Measurements from ENCODE around the gene RAB37. TPM values are rescaled to one million over a fixed set of nuclear protein-coding genes. Genes with fewer than 3 reads are reported as not detected.

The RAB37 gene
- total RNA-seq, 1 experiment from 2014 or later: 1.5 TPM

DNA sequence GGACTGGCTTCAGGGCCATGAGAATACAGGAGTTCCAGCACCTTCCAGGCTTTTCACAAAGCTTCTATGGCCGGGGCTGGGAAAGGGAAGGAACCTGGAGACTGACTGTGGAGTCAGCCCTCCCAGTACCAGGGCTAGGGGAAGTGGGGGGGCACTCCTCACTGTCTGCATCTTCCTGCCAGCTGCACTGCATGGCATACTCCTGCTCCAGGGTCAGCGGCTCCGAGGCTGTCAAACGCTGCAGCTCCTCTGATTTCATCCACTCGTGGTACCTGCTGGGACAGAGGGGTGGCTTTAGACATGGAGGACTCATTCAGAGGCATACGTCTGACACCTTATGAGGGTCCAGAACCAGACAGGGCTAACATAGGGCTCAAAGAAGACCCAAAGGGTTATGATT, 36.4 kb downstream of the RAB37 start:
- H3K27me3 ChIP-seq (ENCODE audit: control insufficient read depth, insufficient read depth, low read length): no peaks in the 10 kb centered on the region
- H3K4me3 ChIP-seq (ENCODE audit: low read depth in 2 of 2, low read length in 2 of 2): no peak overlapping the region
- in situ Hi-C loops (cut with HindIII; ENCODE audit: low pct_unique_long_range_greater_than_20kb, low sequenced_read_pairs) (no loop called here), intact Hi-C loops (cut with micrococcal nuclease; ENCODE audit: unreplicated experiment) (no loop called here)
- peak overlapping the region; percentile 8; the same call in 1 of the 2 replicates for H3K27ac ChIP-seq (ENCODE audit: low read length)
- H3K4me1 ChIP-seq (ENCODE audit: control insufficient read depth, insufficient read depth, low read length): peaks cover 38% of the 10 kb centered on the region
- ATAC-seq: no peak
- no TSS peak for BruUV-seq (replicated peaks)
- CTCF ChIA-PET: no interaction called here
- peaks cover 9% of the 10 kb centered on the region; the same call in 1 of the 2 replicates for H3K36me3 ChIP-seq (ENCODE audit: control insufficient read depth, insufficient read depth, low read length)
- DNase-seq (ENCODE audit: low read depth, low spot score): no peak
- TF ChIP-seq TCF7L2 (IDR thresholded peaks at IDR 0.05; ENCODE audit: low read depth, low read length): no peak
- POLR2A ChIA-PET: no interaction called here
- H3K9me3 ChIP-seq (ENCODE audit: control insufficient read depth, insufficient read depth, low read depth, low read length): no peaks in the 10 kb centered on the region

- intact Hi-C loops (cut with micrococcal nuclease; ENCODE audit: unreplicated experiment) (no loop called here), in situ Hi-C loops (cut with HindIII; ENCODE audit: low pct_unique_long_range_greater_than_20kb, low sequenced_read_pairs) (no loop called here)
- TF ChIP-seq CTCF (IDR thresholded peaks at IDR 0.05) (no peak), TCF7L2 (IDR thresholded peaks at IDR 0.05; ENCODE audit: low read depth, low read length) (no peak), SIN3A (IDR thresholded peaks at IDR 0.05; ENCODE audit: borderline replicate concordance, insufficient read depth, low read depth, low read length) (no peak), POLR2AphosphoS5 (IDR thresholded peaks at IDR 0.05; ENCODE audit: low read depth, low read length) (no peak)
- TF ChIP-seq, protein P1, sequence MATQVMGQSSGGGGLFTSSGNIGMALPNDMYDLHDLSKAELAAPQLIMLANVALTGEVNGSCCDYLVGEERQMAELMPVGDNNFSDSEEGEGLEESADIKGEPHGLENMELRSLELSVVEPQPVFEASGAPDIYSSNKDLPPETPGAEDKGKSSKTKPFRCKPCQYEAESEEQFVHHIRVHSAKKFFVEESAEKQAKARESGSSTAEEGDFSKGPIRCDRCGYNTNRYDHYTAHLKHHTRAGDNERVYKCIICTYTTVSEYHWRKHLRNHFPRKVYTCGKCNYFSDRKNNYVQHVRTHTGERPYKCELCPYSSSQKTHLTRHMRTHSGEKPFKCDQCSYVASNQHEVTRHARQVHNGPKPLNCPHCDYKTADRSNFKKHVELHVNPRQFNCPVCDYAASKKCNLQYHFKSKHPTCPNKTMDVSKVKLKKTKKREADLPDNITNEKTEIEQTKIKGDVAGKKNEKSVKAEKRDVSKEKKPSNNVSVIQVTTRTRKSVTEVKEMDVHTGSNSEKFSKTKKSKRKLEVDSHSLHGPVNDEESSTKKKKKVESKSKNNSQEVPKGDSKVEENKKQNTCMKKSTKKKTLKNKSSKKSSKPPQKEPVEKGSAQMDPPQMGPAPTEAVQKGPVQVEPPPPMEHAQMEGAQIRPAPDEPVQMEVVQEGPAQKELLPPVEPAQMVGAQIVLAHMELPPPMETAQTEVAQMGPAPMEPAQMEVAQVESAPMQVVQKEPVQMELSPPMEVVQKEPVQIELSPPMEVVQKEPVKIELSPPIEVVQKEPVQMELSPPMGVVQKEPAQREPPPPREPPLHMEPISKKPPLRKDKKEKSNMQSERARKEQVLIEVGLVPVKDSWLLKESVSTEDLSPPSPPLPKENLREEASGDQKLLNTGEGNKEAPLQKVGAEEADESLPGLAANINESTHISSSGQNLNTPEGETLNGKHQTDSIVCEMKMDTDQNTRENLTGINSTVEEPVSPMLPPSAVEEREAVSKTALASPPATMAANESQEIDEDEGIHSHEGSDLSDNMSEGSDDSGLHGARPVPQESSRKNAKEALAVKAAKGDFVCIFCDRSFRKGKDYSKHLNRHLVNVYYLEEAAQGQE (IDR thresholded peaks at IDR 0.05; ENCODE audit: insufficient read depth in 1 of 2, low read depth in 2 of 2, low read length in 1 of 2): no peak
- Histone ChIP-seq H3K27ac (ENCODE audit: low read length) (peak overlapping the region; percentile 8; the same call in 1 of the 2 replicates), H3K36me3 (ENCODE audit: control insufficient read depth, insufficient read depth, low read length) (peaks cover 9% of the 10 kb centered on the region; the same call in 1 of the 2 replicates), H3K27me3 (ENCODE audit: control insufficient read depth, insufficient read depth, low read length) (no peaks in the 10 kb centered on the region), H3K9me3 (ENCODE audit: control insufficient read depth, insufficient read depth, low read depth, low read length) (no peaks in the 10 kb centered on the region), H3K4me3 (ENCODE audit: low read depth in 2 of 2, low read length in 2 of 2) (no peak overlapping the region), H3K4me1 (ENCODE audit: control insufficient read depth, insufficient read depth, low read length) (peaks cover 34% of the 10 kb centered on the region)
- BruUV-seq (replicated peaks): no TSS peak
- CTCF ChIA-PET: interaction anchor here (0.6 kb wide), 1 partner anchor 72 kb away, joined by 4 read pairs; no protein-coding TSS in a partner anchor
- no peak for ATAC-seq
- POLR2A ChIA-PET: interaction anchor here (0.5 to 0.7 kb wide), 4 partner anchors 18 to 1765 kb away, joined by 5 to 9 read pairs (median 8); no protein-coding TSS in a partner anchor
- no peak for DNase-seq (ENCODE audit: low read depth, low spot score)
Measured at GRCh38 chr17:74773871-74774286, 36.8 kb downstream of the RAB37 start.

DNA sequence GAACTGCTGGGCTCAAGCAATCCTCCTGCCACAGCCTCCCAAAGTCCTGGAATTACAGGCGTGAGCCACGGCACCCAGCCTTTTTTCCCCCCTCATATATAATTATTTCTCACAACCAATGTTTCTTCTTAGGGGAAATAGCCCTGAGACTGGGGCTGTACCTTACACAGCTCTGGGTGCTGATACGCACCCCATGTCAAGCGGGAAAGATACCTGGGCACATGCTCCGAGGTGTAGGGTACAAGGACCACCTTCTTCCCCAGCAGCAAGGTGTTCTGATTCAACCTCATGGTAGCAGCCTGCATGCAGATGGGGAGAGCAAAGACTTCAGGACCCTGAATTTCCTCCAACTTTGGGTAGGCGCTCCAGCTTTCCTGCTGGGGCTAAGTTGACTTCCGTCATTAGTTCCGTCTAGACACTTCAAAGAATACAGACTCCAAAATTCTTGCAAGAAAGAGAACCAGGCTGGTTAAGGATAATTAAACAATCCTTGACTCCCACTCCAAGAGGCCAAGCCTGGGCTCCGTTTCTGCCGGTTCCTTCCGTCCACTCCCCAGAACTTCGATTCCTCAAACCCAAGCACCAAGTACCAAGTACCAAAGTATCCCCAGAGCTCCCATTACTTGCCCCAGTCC, 38.5 kb downstream of the RAB37 start:
- intact Hi-C loops (cut with micrococcal nuclease; ENCODE audit: unreplicated experiment) (no loop called here), in situ Hi-C loops (cut with HindIII; ENCODE audit: low pct_unique_long_range_greater_than_20kb, low sequenced_read_pairs) (no loop called here)
- no peak for TF ChIP-seq SIN3A (IDR thresholded peaks at IDR 0.05; ENCODE audit: borderline replicate concordance, insufficient read depth, low read depth, low read length)
- TF ChIP-seq, protein P1 (IDR thresholded peaks at IDR 0.05; ENCODE audit: insufficient read depth in 1 of 2, low read depth in 2 of 2, low read length in 1 of 2): no peak
- TF ChIP-seq POLR2AphosphoS5 (IDR thresholded peaks at IDR 0.05; ENCODE audit: low read depth, low read length): no peak
- TF ChIP-seq TCF7L2 (IDR thresholded peaks at IDR 0.05; ENCODE audit: low read depth, low read length): no peak
- no peak for TF ChIP-seq CTCF (IDR thresholded peaks at IDR 0.05)
- no peaks in the 10 kb centered on the region for H3K27me3 ChIP-seq (ENCODE audit: control insufficient read depth, insufficient read depth, low read length)
- ATAC-seq (no peak), DNase-seq (ENCODE audit: low read depth, low spot score) (no peak)
- peaks cover 9% of the 10 kb centered on the region; the same call in 1 of the 2 replicates for H3K36me3 ChIP-seq (ENCODE audit: control insufficient read depth, insufficient read depth, low read length)
- peaks cover 17% of the 10 kb centered on the region for H3K4me1 ChIP-seq (ENCODE audit: control insufficient read depth, insufficient read depth, low read length)
- peak overlapping the region; percentile 90 for H3K27ac ChIP-seq (ENCODE audit: low read length)
- peak overlapping the region; percentile 81 to 99 for H3K4me3 ChIP-seq (ENCODE audit: low read depth in 2 of 2, low read length in 2 of 2)
- H3K9me3 ChIP-seq (ENCODE audit: control insufficient read depth, insufficient read depth, low read depth, low read length): no peaks in the 10 kb centered on the region
- POLR2A ChIA-PET: interaction anchor here (0.6 kb wide), 2 partner anchors 34 to 268 kb away, joined by 3 to 8 read pairs; no protein-coding TSS in a partner anchor
- TSS peak; percentile 95 for BruUV-seq (replicated peaks)
- CTCF ChIA-PET: interaction anchor here (0.6 to 1.5 kb wide), 5 partner anchors 11 to 118 kb away, joined by 3 to 9 read pairs (median 9); no protein-coding TSS in a partner anchor
